Smooth muscle cell (in vitro differentiated cells): ENCODE data around the gene NHLRC4. TPM values are rescaled to one million over a fixed set of nuclear protein-coding genes. Genes with fewer than 3 reads are reported as not detected.

Experiments used
- DNase-seq: peaks from one replicate; lab custom pipeline; 2025; ENCODE audit not compliant: unreplicated experiment; lab: John Stamatoyannopoulos, UW
- H2AFZ ChIP-seq: fragments of 200-600 bp; sonication (generic); 2 replicates; pipeline ENCODE4 v1.6.0; 2016; ENCODE audit warnings: antibody characterized with exemption, low read depth, mild to moderate bottlenecking
- H3F3A ChIP-seq: fragments of 200-600 bp; sonication (generic); 2 replicates; pipeline ENCODE4 v1.6.0; 2017; ENCODE audit warnings: antibody characterized with exemption, low read depth
- H3K27ac ChIP-seq: fragments of 200-600 bp; sonication (generic); 2 replicates; pipeline ENCODE4 v1.5.1; 2016; ENCODE audit warnings: low read depth, mild to moderate bottlenecking
- H3K27me3 ChIP-seq: fragments of 200-600 bp; sonication (generic); 2 replicates; pipeline ENCODE4 v1.6.1; 2016; ENCODE audit warnings: low read depth, mild to moderate bottlenecking
- H3K36me3 ChIP-seq: fragments of 200-600 bp; sonication (generic); 2 replicates; pipeline ENCODE4 v1.5.1; 2016; ENCODE audit warnings: low read depth
- H3K4me1 ChIP-seq: fragments of 200-600 bp; sonication (generic); 2 replicates; pipeline ENCODE4 v1.5.1; 2016; ENCODE audit warnings: low read depth
- H3K4me2 ChIP-seq: fragments of 200-600 bp; sonication (generic); 2 replicates; pipeline ENCODE4 v1.6.0; 2016; ENCODE audit warnings: mild to moderate bottlenecking
- H3K4me3 ChIP-seq: fragments of 200-600 bp; sonication (generic); 2 replicates; pipeline ENCODE4 v1.5.1; 2016; ENCODE audit warnings: mild to moderate bottlenecking
- H3K79me2 ChIP-seq: fragments of 200-600 bp; sonication (generic); 2 replicates; pipeline ENCODE4 v1.6.0; 2016; ENCODE audit warnings: low read depth, mild to moderate bottlenecking
- H3K9ac ChIP-seq: fragments of 200-600 bp; sonication (generic); 2 replicates; pipeline ENCODE4 v1.6.0; 2016; ENCODE audit warnings: low read depth
- H3K9me3 ChIP-seq: fragments of 200-600 bp; sonication (generic); replicated peaks from 2 replicates; pipeline ENCODE4 v1.5.1; 2016; ENCODE audit warnings: low read depth
- H4K20me1 ChIP-seq: fragments of 200-600 bp; sonication (generic); 2 replicates; pipeline ENCODE4 v1.6.0; 2016; ENCODE audit warnings: low read depth
- CTCF ChIP-seq: fragments of 200-600 bp; sonication (generic); IDR thresholded peaks from 2 replicates; pipeline ENCODE4 v1.5.1; 2017; ENCODE audit warnings: borderline replicate concordance, mild to moderate bottlenecking, antibody characterized with exemption; ENCODE audit not compliant: insufficient read depth, poor library complexity, severe bottlenecking
- WGBS: methylation state at CpG from one replicate; pipeline ENCODE4 v1.1.7; 2016; ENCODE audit warnings: low lambda C conversion rate; 5-methylcytosine and 5-hydroxymethylcytosine counted together
- polyA plus RNA-seq: library from polyadenylated mRNA; unstranded; fragments of >200 nt; fragmentation: Nextera tagmentation; extraction: Ambion mirVana; gene quantifications from 2 replicates; pipeline ENCODE4 v1.2.1, GENCODE V29; 2016
- total RNA-seq: library from RNA; depleted of rRNA; stranded (reverse); fragments of >200 nt; gene quantifications from 2 replicates; pipeline ENCODE4 v1.2.3, GENCODE V29; 2014

NHLRC4 gene
- total and polyA plus RNA-seq, 2 experiments from 2014 or later = 0.18 to 0.85 TPM

DNA sequence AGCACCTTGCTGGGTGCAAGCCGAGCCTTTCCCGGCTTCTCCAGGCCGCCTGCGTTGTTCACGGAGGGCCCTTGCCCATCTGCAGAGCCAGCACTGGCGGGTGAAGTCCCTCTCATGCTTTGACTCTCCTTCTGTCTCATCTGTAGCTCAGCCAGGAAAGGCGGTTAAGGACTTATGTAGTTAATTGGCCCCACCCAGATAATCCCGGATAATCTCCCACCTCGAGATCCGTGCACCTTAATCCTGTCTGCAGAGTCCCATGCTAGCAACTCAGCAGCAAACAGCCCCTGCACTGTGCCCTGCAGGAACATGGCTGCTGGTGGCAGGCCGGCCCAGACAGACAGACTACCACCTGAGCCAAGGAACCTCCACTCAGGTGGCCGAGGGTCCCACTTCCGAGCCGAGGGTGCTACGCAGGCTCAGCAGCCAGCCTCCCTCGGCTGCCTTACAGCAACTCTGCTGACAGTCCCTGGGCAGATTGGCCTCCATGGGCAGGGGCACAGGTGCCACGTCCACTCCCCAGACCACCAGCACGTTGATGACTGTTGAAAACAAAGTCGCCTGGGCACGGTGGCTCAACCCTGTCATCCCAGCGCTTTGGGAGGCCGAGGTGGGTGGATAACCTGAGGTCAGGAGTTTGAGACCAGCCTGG, 40.0 kb downstream of the NHLRC4 start:
- Histone ChIP-seq H3K79me2 (peaks cover 56% of the 10 kb centered on the region), H2AFZ (no peak overlapping the region), H4K20me1 (peaks cover 91% of the 10 kb centered on the region), H3K27ac (no peak overlapping the region), H3K9ac (no peak overlapping the region), H3F3A (no peaks in the 10 kb centered on the region), H3K9me3 (no peaks in the 10 kb centered on the region), H3K27me3 (no peaks in the 10 kb centered on the region), H3K4me3 (no peak overlapping the region), H3K4me1 (no peaks in the 10 kb centered on the region), H3K4me2 (no peak overlapping the region), H3K36me3 (no peaks in the 10 kb centered on the region)
- WGBS = 97% methylated on average over 22 of the region's 22 CpGs
- DNase-seq = no peak
- TF ChIP-seq CTCF = no peak

DNA sequence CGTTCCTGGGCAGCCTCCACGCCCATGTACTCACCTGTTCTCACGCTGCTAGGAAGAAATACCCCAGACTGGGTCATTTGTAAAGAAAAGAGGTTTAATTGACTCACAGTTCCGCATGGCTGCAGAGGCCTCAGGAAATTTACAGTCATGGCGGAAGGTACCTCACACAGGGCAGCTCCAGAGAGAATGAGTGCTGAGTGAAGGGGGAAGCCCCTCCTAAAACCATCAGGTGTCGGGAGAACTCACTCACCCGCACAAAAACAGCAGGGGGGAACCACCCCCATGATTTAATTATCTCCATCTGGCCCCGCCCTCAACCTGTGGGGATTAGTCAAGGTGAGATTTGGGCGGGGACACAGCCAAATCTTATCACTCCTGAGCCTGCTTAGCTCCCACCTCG, 41.2 kb downstream of the NHLRC4 start:
- Histone ChIP-seq H3K9me3 (no peaks in the 10 kb centered on the region), H4K20me1 (peaks cover 79% of the 10 kb centered on the region), H3K27me3 (no peaks in the 10 kb centered on the region), H3K79me2 (peaks cover 49% of the 10 kb centered on the region), H3F3A (no peaks in the 10 kb centered on the region), H3K9ac (no peak overlapping the region), H2AFZ (no peak overlapping the region), H3K4me1 (no peaks in the 10 kb centered on the region), H3K27ac (no peak overlapping the region), H3K4me2 (no peak overlapping the region), H3K4me3 (no peak overlapping the region), H3K36me3 (no peaks in the 10 kb centered on the region)
- no peak for TF ChIP-seq CTCF
- no peak for DNase-seq
- WGBS = 87% methylated on average over 10 of the region's 10 CpGs

- Histone ChIP-seq H3K27ac (no peak overlapping the region), H3K79me2 (peaks cover 36% of the 10 kb centered on the region), H3K9me3 (no peaks in the 10 kb centered on the region), H3F3A (no peaks in the 10 kb centered on the region), H3K9ac (no peak overlapping the region), H3K4me1 (no peaks in the 10 kb centered on the region), H3K36me3 (no peaks in the 10 kb centered on the region), H3K4me3 (no peak overlapping the region), H4K20me1 (peaks cover 78% of the 10 kb centered on the region), H2AFZ (no peak overlapping the region), H3K4me2 (no peak overlapping the region), H3K27me3 (no peaks in the 10 kb centered on the region)
- DNase-seq = no peak
- no peak for TF ChIP-seq CTCF
- 96% methylated on average over 12 of the region's 13 CpGs for WGBS
Observed at GRCh38 chr16:609316-609715, 42.5 kb downstream of the NHLRC4 start.

GRCh38 chr16:609984-610383, 43.2 kb downstream of the NHLRC4 start:
- H3K27ac ChIP-seq = no peak overlapping the region
- no peak overlapping the region for H2AFZ ChIP-seq
- no peak overlapping the region for H3K4me3 ChIP-seq
- no peak for TF ChIP-seq CTCF
- no peaks in the 10 kb centered on the region for H3K27me3 ChIP-seq
- 95% methylated on average over 14 of the region's 14 CpGs for WGBS
- DNase-seq = no peak
- no peak overlapping the region for H3K9ac ChIP-seq
- H3F3A ChIP-seq = no peaks in the 10 kb centered on the region
- H3K9me3 ChIP-seq = no peaks in the 10 kb centered on the region
- no peaks in the 10 kb centered on the region for H3K36me3 ChIP-seq
- no peak overlapping the region for H3K4me2 ChIP-seq
- peaks cover 30% of the 10 kb centered on the region for H3K79me2 ChIP-seq
- H4K20me1 ChIP-seq = peaks cover 77% of the 10 kb centered on the region
- no peaks in the 10 kb centered on the region for H3K4me1 ChIP-seq
